ENCODE data around the gene CYP2R1.
"Not testable (repeated sequence)": the region's sequence is repeated elsewhere in the genome, so short reads cannot be mapped to it uniquely, and the experiment has no call there.

Gene CYP2R1

GRCh38 chr11:14894657-14895598 lies 2.9 kb upstream of the CYP2R1 start:
- in situ Hi-C loops (cut with MboI; ENCODE audit: low sequenced_read_pairs) = no loop called here

GRCh38 chr11:14892577-14892976 lies 546 bp upstream of the CYP2R1 start:
- in situ Hi-C loops (cut with MboI; ENCODE audit: low sequenced_read_pairs) = no loop called here

DNA sequence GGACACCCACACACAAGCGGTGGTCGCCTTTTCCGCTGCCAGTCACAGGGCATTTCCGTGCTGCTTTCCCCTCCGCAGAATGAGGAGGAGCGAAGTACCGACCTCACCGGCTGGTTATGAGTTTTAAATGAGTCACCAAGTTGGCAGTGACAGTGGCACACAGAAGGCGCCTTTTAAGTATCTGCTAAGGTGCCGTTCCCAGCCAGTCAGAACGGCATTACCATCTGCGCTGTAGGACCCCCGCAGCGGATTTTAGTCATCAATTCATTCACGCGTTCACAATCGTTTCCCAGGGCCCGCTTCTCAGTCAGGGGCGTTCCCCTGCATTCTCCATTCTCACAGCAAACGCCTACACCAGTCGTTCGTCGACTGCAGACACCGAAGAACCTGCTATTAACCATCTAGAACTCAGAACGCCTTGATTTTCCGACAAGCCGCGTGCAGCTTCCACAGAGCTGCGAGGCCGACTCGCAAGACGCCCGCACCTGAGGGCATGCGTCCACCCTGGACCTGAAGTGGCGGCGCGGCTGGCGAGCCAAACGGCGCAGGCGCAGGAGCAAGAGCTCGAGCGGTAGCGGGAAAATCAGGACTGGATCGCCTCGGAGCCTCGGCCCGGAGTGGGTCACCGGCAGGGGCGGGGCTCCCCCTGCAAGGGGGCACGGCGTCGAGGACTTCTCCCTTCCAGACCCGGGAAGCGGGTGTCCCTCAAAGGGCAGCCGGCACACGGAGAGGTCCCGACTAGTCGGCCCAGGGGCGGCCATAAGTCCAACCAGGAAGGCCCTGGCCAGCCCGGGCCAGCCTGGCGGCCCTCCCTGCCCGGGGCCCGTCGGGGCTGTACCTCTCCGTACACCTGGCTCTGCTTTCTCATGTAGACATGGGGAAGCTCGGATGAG lies 642 bp downstream of the CYP2R1 start:
- in situ Hi-C loops (cut with MboI; ENCODE audit: low sequenced_read_pairs) = no loop called here

DNA sequence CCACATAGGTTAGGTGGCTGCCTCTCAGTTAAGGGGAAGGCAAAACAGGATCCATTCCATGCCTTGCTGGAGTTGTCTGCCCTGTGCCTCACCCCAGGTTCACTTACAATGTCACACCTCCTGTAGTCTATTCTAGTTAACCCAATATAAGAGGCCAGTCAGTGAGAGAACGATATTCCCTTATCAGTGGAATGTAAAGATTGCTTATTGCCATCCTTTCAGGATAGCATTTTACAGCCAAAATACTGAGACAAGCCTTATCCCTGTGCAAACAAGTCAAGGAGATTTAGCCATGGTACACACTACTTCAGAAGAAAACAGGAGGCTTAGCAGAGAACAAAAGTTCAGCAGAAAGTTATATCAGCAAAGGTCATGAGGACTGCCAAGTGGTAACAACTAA lies 5.5 kb downstream of the CYP2R1 start:
- in situ Hi-C loops (cut with MboI; ENCODE audit: low sequenced_read_pairs) = no loop called here

GRCh38 chr11:14884667-14885273 lies 7.3 kb downstream of the CYP2R1 start:
- in situ Hi-C loops (cut with MboI; ENCODE audit: low sequenced_read_pairs) = no loop called here

- in situ Hi-C loops (cut with MboI; ENCODE audit: low sequenced_read_pairs) = not testable (repeated sequence)
These were observed 8.3 kb downstream of the CYP2R1 start for GRCh38 chr11:14883683-14884082.

DNA sequence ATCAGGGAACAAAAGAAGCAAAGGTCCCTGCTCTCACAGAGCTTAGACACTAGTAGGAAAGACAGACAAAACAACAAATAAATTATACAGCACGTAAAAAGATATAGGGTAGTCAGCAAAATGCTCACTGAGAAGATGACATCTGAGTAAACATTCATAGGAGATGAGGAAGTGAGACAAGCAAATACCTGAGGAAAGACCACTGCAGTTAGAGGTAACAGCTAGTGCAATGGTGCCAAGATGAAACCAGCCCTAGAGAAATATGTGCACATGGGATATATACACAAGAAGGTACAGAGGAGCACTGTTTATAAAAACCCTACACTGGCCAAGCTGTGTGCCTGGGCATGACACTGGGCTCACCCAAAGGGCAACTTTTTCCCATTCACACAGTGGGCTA lies 9.8 kb downstream of the CYP2R1 start:
- in situ Hi-C loops (cut with MboI; ENCODE audit: low sequenced_read_pairs) = no loop called here

DNA sequence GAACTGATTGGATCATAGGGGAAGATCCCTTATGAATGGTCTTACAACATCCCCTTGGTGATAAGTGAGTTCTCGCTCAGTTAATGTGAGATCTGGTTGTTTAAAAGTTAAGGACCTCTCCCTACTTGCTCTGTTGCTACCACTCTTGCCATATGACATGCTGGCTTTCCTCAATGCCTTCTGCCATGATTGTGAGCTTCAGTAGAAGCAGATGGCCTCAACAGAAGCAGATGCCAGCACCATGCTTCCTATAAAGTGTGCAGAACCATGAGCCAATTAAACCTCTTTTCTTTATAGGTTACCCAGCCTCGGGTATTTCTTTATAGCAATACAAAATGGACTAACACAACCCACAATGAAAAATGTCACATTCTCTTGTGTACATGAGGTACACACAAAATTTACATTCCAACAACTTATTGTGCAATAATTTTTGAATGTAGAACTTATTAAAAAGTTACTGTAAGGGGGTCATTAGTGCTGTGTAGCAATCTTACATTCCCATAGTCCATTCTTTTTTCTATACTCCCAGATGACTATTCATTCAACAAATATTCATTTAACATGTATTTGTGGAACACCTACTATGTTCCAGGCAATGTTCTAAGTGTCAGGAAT lies 10.3 kb downstream of the CYP2R1 start:
- in situ Hi-C loops (cut with MboI; ENCODE audit: low sequenced_read_pairs) = no loop called here

DNA sequence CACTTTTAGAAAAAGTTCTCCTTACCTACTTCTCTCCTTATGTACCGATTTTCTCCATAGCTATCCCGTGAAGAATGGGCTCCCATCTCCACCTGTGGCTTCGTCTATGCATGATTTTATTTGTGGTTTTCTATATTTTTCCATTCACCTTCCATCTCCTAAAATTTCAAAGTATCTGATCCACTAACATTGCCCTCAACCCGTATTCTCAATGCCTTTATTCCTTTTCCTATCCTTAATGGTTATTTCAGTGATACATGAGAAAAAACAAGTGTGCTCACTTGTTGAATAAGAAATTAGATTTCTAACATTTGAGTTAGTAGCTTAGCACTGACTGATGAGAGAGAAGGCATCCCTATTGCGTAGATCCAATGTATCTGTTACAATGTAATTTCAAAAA lies 16.9 kb downstream of the CYP2R1 start:
- in situ Hi-C loops (cut with MboI; ENCODE audit: low sequenced_read_pairs) = no loop called here

GRCh38 chr11:14873632-14874031 lies 18.4 kb downstream of the CYP2R1 start:
- in situ Hi-C loops (cut with MboI; ENCODE audit: low sequenced_read_pairs) = no loop called here

- in situ Hi-C loops (cut with MboI; ENCODE audit: low sequenced_read_pairs) = no loop called here
These were observed 20.0 kb downstream of the CYP2R1 start for GRCh38 chr11:14872032-14872431.

DNA sequence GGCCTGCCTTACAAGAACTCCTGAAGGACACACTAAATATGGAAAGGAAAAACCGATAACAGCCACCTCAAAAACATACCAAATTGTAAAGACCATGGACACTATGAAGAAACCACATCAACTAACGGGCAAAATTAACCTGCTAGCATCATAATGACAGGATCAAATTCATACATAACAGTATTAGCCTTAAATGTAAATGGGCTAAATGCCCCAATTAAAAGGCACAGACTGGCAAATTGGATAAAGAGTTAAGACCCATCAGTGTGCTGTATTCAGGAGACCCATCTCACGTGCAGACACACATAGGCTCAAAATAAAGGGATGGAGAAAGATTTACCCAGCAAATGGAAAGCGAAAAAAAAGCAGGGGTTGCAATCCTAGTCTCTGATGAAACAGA lies 28.3 kb downstream of the CYP2R1 start:
- in situ Hi-C loops (cut with MboI; ENCODE audit: low sequenced_read_pairs) = not testable (repeated sequence)

GRCh38 chr11:14861680-14862079 lies 30.4 kb downstream of the CYP2R1 start:
- in situ Hi-C loops (cut with MboI; ENCODE audit: low sequenced_read_pairs) = no loop called here

DNA sequence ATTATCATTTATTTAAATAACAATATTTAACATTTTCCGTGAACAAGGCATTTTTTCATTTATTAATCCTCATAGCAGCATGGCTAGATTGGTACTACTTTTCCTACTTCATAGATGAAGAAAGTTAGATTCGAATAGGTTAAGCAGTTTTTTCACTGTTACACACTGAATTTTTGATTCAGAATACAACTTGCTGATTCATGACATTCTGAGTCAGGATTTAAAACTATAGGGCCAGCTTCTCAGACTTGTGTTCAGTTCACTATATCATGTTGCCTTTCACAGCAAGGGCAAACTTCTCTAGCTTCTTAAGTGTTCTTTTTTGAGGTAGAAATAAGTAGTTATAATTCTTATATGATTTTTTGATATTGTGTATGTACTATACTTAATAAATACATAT lies 31.5 kb downstream of the CYP2R1 start:
- in situ Hi-C loops (cut with MboI; ENCODE audit: low sequenced_read_pairs) = no loop called here

DNA sequence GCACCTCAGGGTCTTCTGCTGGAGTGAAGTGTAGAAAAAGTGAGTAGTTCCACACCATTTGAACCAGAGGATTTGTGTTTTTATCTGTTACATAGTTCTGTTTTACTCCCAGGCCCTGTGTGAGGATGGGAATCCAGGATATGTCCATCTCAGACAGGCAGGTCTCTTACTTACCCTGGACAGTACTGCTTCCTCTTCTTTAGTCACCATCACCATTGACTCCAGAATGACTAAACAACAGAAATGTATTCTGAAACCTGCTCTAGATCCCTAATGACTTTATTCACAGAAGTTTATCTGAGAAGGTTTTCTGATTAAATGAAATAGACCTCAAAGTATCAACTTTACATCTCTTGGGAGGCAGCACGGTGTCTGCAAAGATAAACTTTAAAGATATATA lies 33.6 kb downstream of the CYP2R1 start:
- in situ Hi-C loops (cut with MboI; ENCODE audit: low sequenced_read_pairs) = no loop called here

DNA sequence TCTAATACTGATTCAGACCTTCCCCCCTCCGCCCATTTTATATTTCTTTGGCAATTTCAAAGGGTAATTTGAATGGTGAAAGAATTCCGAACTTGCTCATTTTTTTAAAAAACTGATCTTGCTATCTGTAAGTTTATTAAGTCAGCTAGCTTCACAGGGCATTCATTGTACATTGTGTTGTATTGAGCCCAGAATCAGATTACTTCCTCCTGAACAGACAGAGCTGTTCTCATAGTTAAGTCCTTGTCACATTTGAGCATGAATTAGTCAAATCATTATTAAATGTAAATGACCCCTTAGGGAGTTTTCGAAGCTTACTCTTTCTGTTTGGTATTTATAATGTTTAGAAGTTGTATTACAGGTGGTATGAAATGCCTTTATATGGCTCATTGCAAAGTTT lies 34.4 kb downstream of the CYP2R1 start:
- in situ Hi-C loops (cut with MboI; ENCODE audit: low sequenced_read_pairs) = no loop called here

DNA sequence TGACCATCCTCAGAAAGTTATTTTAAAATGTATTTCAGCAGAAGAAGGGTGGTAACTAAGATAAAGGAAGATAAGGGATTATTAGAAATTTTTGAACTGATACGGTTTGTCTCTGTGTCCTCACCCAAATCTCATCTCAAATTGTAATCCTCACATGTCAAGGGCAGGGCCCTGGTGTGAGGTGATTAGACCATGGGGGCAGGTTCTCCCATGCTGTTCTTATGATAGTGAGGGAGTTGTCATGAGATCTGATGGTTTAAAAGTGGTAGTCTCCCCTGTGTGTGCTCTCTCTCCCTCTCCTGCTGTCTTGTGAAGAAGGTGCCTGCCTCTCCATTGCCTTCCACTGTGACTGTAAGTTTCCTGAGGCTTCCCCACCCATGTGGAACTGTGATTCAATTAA lies 36.1 kb downstream of the CYP2R1 start:
- in situ Hi-C loops (cut with MboI; ENCODE audit: low sequenced_read_pairs) = no loop called here

- in situ Hi-C loops (cut with MboI; ENCODE audit: low sequenced_read_pairs) = no loop called here
These were observed 38.0 kb downstream of the CYP2R1 start for GRCh38 chr11:14854057-14854456.

GRCh38 chr11:14852571-14853177 lies 39.4 kb downstream of the CYP2R1 start:
- in situ Hi-C loops (cut with MboI; ENCODE audit: low sequenced_read_pairs) = no loop called here

DNA sequence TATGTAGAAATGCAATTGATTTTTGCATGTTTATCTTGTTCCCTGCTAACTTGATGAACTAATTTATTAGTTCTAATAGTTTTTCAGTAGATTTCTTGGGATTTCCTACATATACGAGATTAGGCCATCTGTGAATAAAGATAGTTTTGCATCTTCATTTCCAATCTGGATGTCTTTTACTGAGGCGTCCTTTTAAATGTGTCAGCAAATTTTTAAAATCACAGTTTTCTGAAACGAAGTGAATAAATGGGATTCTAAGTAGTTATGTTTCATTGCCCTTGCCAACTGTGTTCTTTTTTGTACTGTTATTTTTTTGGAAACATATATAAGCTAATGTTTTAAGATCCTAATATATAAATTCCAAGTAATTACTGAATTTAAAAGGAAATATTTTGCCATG lies 50.0 kb downstream of the CYP2R1 start:
- in situ Hi-C loops (cut with MboI; ENCODE audit: low sequenced_read_pairs) = no loop called here

Data from HL-60/S4 treated with retinoic acid at 250 ng/mL for 4 days and 3 days (cell line).